SK-N-SH (cell line): Measurements from ENCODE around the gene DNMT3B. TPM values are rescaled to one million over a fixed set of nuclear protein-coding genes. Genes with fewer than 3 reads are reported as not detected.

Experiments used
- CTCF ChIA-PET: fragments of 300-600, 350-600 bp; formaldehyde crosslinking; extraction: SDS; loops from one replicate; lab custom pipeline; 2021; lab: Yijun Ruan, JAX
- POLR2A ChIA-PET: fragments of 350-600 bp; sonication (Branson Sonifier 250); formaldehyde crosslinking; extraction: SDS; loops from one replicate; lab custom pipeline; 2020; ENCODE audit warnings: antibody characterized with exemption, inconsistent platforms; lab: Yijun Ruan, JAX
- DNase-seq: peaks from one replicate; pipeline ENCODE4 v3.0.0; 2012
- H2AFZ ChIP-seq: fragments of 200-600 bp; sonication (generic); 2 replicates; pipeline ENCODE4 v1.8.1; 2016; ENCODE audit warnings: antibody characterized with exemption, mild to moderate bottlenecking, low read depth
- H3F3A ChIP-seq: fragments of 200-600 bp; sonication (generic); replicated peaks from 2 replicates; pipeline ENCODE3; 2016; ENCODE audit warnings: antibody characterized with exemption, mild to moderate bottlenecking; ENCODE audit not compliant: insufficient read depth
- H3K27ac ChIP-seq, 2 experiments: fragments of 200-500 bp in 1 of 2; fragments of 200-600 bp in 1 of 2; sonication (Bioruptor generic) in 1 of 2; sonication (generic), shearing (Covaris generic) in 1 of 2; 2 replicates each; pipeline versions ENCODE4 v1.5.1 to v1.6.1; 2014 to 2016; ENCODE audit warnings: low read depth in 2 of 2, inconsistent platforms in 1 of 2, low read length in 1 of 2, mild to moderate bottlenecking in 1 of 2, mixed read lengths in 1 of 2
- H3K27me3 ChIP-seq: fragments of 200-600 bp; sonication (generic), shearing (Covaris generic); 2 replicates; pipeline ENCODE4 v1.6.1; 2016; ENCODE audit warnings: mixed run types; ENCODE audit not compliant: insufficient read depth
- H3K36me3 ChIP-seq, 2 experiments: fragments of 200-500 bp in 1 of 2; fragments of 200-600 bp in 1 of 2; sonication (Bioruptor generic) in 1 of 2; sonication (generic) in 1 of 2; replicated peaks in 1 of 2; 2 replicates each; pipeline versions ENCODE3 to v1.5.1; 2014 to 2016; ENCODE audit warnings: low read length in 1 of 2, mild to moderate bottlenecking in 1 of 2; ENCODE audit not compliant: insufficient read depth in 2 of 2, control insufficient read depth in 1 of 2
- H3K4me1 ChIP-seq, 2 experiments: fragments of 200-500 bp in 1 of 2; fragments of 200-600 bp in 1 of 2; sonication (Bioruptor generic) in 1 of 2; sonication (generic), shearing (Covaris generic) in 1 of 2; 2 replicates each; pipeline versions ENCODE4 v1.5.1 to v1.6.1; 2014 to 2016; ENCODE audit warnings: low read depth in 1 of 2, low read length in 1 of 2, mixed run types in 1 of 2; ENCODE audit not compliant: insufficient read depth in 2 of 2, control insufficient read depth in 1 of 2
- H3K4me2 ChIP-seq: fragments of 200-600 bp; sonication (generic), shearing (Covaris generic); 2 replicates; pipeline ENCODE4 v1.6.1; 2017; ENCODE audit warnings: mixed run types
- H3K4me3 ChIP-seq, 2 experiments: fragments of 200-500 bp in 1 of 2; fragments of 200-600 bp in 1 of 2; sonication (Bioruptor generic) in 1 of 2; sonication (generic), shearing (Covaris generic) in 1 of 2; 2 replicates each; pipeline versions ENCODE4 v1.5.1 to v1.8.1; 2014 to 2016; ENCODE audit warnings: low read depth in 2 of 2, inconsistent platforms in 1 of 2, low read length in 1 of 2, mild to moderate bottlenecking in 1 of 2, mixed read lengths in 1 of 2, moderate library complexity in 1 of 2
- H3K79me2 ChIP-seq: fragments of 200-600 bp; sonication (generic); 2 replicates; pipeline ENCODE4 v1.8.1; 2017; ENCODE audit warnings: mild to moderate bottlenecking; ENCODE audit not compliant: insufficient read depth
- H3K9ac ChIP-seq: fragments of 200-600 bp; sonication (generic); 2 replicates; pipeline ENCODE4 v1.6.1; 2017; ENCODE audit warnings: mixed run types
- H3K9me2 ChIP-seq: fragments of 200-600 bp; sonication (generic); 2 replicates; pipeline ENCODE4 v1.6.1; 2017; ENCODE audit warnings: mixed run types
- H3K9me3 ChIP-seq: fragments of 200-600 bp; sonication (generic); 2 replicates; pipeline ENCODE4 v1.6.1; 2017; ENCODE audit warnings: mixed run types, mild to moderate bottlenecking, moderate library complexity
- H4K20me1 ChIP-seq: fragments of 200-600 bp; sonication (generic); 2 replicates; pipeline ENCODE4 v1.6.1; 2017; ENCODE audit warnings: mild to moderate bottlenecking, mixed run types; ENCODE audit not compliant: insufficient read depth
- EP300 ChIP-seq, 2 experiments: IDR thresholded peaks; 2 replicates each; pipeline versions ENCODE4 v1.4.0 to v1.6.1; 2012; ENCODE audit warnings: borderline replicate concordance in 1 of 2, low read depth in 1 of 2, low read length in 1 of 2
- FOSL2 ChIP-seq: IDR thresholded peaks from 2 replicates; pipeline ENCODE4 v1.4.0; 2012; ENCODE audit warnings: low read depth, mild to moderate bottlenecking, moderate library complexity, borderline replicate concordance
- FOXM1 ChIP-seq: IDR thresholded peaks from 2 replicates; pipeline ENCODE4 v1.4.0; 2012; ENCODE audit warnings: low read depth, mild to moderate bottlenecking
- RFX5 ChIP-seq: IDR thresholded peaks from 2 replicates; pipeline ENCODE4 v1.6.1; 2012; ENCODE audit warnings: mild to moderate bottlenecking, improper control_type of control experiment, low read length
- RXRA ChIP-seq: IDR thresholded peaks from 2 replicates; pipeline ENCODE4 v1.4.0; 2012; ENCODE audit warnings: low read depth, mild to moderate bottlenecking, borderline replicate concordance
- TAF1 ChIP-seq: IDR thresholded peaks from 2 replicates; pipeline ENCODE4 v1.6.1; 2012; ENCODE audit warnings: low read depth, mild to moderate bottlenecking, low read length, moderate library complexity, borderline replicate concordance
- TCF12 ChIP-seq: IDR thresholded peaks from 2 replicates; pipeline ENCODE4 v1.4.0; 2012
- YY1 ChIP-seq: IDR thresholded peaks from 2 replicates; pipeline ENCODE4 v1.4.0; 2012; ENCODE audit warnings: low read depth, mild to moderate bottlenecking
- WGBS: methylation state at CpG from one replicate; pipeline ENCODE4 v1.1.6; 2017; ENCODE audit warnings: low lambda C conversion rate; 5-methylcytosine and 5-hydroxymethylcytosine counted together
- polyA plus RNA-seq, 3 experiments: library from polyadenylated mRNA; depleted of rRNA; stranded (reverse); fragments of >200 nt; gene quantifications; 2 replicates each; pipeline ENCODE4 v1.2.3, GENCODE V29; 2012
- TF ChIP-seq, protein P1 (sequence below): IDR thresholded peaks from 2 replicates; pipeline ENCODE4 v1.6.1; 2012; ENCODE audit warnings: mild to moderate bottlenecking, low read depth, low read length, moderate library complexity
- TF ChIP-seq, protein P2 (sequence below): IDR thresholded peaks from 2 replicates; pipeline ENCODE4 v1.4.0; 2012; ENCODE audit warnings: low read depth, borderline replicate concordance
- TF ChIP-seq, protein P3 (sequence below): fragments of 150-350 bp; IDR thresholded peaks from 2 replicates; pipeline ENCODE4 v1.6.1; 2017; ENCODE audit warnings: antibody characterized with exemption, low read length, low read depth, borderline replicate concordance
- TF ChIP-seq, protein P4 (sequence below): fragments of 150-350 bp; IDR thresholded peaks from 2 replicates; pipeline ENCODE4 v1.6.1; 2016; ENCODE audit warnings: mild to moderate bottlenecking, low read depth, low read length

DNMT3B gene
- polyA plus RNA-seq, 1 of the 3 experiments (the other 2 are of a cell fraction) = 2.2 TPM

DNA sequence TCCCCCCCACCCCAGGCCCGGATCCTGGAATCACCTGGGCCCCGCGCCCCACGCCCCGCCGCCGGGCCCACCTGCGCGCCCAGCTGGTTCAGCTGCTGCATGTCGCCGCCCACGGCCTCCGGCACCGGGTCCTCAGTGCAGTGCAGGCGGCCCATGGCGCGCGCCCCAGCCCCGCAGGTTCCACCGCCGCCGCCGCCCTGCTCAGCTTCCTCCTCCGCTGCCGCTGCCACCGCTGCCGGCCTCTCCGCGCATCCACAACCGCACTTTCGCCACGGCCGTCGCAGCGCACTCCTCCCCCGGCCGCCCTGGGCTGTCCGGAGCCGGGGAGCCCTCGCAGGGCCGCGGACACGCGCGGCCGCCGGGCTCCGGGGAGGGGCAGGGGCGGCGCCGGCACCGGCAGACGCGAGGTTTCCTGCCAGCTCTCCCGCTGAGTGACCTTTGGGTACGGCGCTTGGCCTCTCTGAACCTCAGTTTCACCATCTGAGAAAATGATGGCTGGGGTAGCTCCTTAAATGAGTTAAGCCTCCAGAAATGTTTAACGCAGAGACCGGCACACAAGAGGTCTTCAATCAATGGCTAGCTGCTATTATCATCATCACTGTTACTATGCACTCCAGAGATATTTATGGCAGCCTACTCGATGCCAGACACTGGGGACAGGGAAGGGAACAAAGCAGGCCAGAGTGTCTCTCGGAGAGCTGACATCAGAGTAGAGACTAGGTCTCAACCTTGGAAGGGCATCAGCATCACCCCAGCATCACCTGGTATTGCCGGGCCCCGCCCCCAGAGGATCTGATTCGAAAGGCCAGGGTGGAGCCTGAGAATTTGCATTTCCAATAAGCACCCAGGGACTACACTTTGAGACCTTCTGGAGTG, 18.7 kb upstream of the DNMT3B start, which contains the start of gene COMMD7 (continued):
- TF ChIP-seq, protein P1, sequence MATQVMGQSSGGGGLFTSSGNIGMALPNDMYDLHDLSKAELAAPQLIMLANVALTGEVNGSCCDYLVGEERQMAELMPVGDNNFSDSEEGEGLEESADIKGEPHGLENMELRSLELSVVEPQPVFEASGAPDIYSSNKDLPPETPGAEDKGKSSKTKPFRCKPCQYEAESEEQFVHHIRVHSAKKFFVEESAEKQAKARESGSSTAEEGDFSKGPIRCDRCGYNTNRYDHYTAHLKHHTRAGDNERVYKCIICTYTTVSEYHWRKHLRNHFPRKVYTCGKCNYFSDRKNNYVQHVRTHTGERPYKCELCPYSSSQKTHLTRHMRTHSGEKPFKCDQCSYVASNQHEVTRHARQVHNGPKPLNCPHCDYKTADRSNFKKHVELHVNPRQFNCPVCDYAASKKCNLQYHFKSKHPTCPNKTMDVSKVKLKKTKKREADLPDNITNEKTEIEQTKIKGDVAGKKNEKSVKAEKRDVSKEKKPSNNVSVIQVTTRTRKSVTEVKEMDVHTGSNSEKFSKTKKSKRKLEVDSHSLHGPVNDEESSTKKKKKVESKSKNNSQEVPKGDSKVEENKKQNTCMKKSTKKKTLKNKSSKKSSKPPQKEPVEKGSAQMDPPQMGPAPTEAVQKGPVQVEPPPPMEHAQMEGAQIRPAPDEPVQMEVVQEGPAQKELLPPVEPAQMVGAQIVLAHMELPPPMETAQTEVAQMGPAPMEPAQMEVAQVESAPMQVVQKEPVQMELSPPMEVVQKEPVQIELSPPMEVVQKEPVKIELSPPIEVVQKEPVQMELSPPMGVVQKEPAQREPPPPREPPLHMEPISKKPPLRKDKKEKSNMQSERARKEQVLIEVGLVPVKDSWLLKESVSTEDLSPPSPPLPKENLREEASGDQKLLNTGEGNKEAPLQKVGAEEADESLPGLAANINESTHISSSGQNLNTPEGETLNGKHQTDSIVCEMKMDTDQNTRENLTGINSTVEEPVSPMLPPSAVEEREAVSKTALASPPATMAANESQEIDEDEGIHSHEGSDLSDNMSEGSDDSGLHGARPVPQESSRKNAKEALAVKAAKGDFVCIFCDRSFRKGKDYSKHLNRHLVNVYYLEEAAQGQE = no peak
- TF ChIP-seq TAF1 (peak; percentile 41; the same call in 1 of the 2 replicates), TCF12 (no peak)
- TF ChIP-seq, all 33 proteins: peak for 3

DNA sequence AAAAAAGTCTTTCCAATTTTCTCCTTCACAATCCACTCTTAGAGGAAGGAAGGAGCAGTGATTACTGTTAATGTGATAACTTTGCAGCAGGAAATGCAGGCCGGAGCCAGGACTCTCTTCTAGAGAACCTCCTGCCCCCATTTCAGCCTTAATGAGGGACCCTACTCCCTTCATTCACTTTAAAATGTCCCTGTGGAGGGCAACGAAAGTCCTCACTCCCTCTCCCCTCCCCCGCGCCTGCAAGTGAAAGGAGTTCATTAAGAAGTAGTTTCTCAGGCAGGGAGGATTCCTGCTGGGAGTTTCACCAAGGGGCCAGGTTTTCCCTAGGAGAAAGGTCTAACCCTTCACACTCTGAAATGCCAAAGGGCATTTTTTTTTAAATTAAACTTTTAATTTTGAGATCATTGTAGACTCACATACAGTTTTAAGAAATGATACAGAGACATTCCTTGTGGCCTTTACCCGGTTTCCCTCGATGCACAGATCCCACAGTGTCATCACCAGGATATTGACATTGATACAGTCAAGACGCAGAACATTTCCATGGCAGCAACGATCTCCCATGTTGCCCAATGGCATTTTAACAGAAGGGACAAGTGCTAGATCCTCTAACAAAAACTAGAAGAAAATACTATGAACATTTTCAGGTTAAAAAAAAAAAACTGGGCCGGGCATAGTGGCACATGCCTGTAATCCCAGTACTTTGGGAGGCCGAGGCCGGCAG, 12.1 kb upstream of the DNMT3B start:
- CTCF ChIA-PET = no interaction called here

DNA sequence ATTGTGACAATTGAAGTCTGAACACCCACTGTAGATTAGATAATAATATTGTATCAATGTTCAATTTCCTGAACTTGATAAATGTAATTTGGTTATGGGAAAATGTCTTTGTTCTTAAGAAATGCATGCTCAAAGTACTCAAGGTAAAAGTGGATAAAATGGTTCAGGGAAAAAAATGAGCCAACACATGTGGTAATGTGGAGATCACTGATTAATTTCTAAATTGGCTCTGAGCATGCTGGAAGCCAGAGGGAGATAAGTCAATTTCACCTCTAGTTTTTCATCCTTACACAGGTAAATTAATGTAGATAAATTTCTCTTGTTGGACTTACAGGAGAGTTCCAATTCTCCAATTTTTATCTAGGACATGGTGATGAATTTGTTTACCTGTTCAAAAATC, 10.9 kb upstream of the DNMT3B start:
- H3K27ac ChIP-seq = no peak overlapping the region
- no peak overlapping the region for H3K4me2 ChIP-seq
- H3K4me1 ChIP-seq = peaks cover 0 to 26% of the 10 kb centered on the region in 2 experiments; a peak in 2 of 4 replicates
- no peak for DNase-seq
- H3K9me2 ChIP-seq = no peaks in the 10 kb centered on the region
- no peaks in the 10 kb centered on the region for H3K36me3 ChIP-seq
- H3F3A ChIP-seq = peaks cover 34% of the 10 kb centered on the region
- H4K20me1 ChIP-seq = no peaks in the 10 kb centered on the region
- ChIA-PET CTCF (no interaction called here), POLR2A (no interaction called here)
- no peaks in the 10 kb centered on the region for H3K9me3 ChIP-seq
- H3K27me3 ChIP-seq = no peaks in the 10 kb centered on the region
- no peak overlapping the region for H3K9ac ChIP-seq
- H3K79me2 ChIP-seq = no peaks in the 10 kb centered on the region
- no peak overlapping the region for H2AFZ ChIP-seq
- no peak overlapping the region for H3K4me3 ChIP-seq
- no peak for TF ChIP-seq RFX5
- TF ChIP-seq YY1 = no peak
- no peak for TF ChIP-seq EP300 (IDR thresholded peaks at IDR 0.05; ENCODE audit: borderline replicate concordance in 1 of 2, low read depth in 1 of 2, low read length in 1 of 2)
- TF ChIP-seq, protein P2, sequence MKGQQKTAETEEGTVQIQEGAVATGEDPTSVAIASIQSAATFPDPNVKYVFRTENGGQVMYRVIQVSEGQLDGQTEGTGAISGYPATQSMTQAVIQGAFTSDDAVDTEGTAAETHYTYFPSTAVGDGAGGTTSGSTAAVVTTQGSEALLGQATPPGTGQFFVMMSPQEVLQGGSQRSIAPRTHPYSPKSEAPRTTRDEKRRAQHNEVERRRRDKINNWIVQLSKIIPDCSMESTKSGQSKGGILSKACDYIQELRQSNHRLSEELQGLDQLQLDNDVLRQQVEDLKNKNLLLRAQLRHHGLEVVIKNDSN = no peak
- TF ChIP-seq FOSL2 = no peak
- TF ChIP-seq, protein P3, sequence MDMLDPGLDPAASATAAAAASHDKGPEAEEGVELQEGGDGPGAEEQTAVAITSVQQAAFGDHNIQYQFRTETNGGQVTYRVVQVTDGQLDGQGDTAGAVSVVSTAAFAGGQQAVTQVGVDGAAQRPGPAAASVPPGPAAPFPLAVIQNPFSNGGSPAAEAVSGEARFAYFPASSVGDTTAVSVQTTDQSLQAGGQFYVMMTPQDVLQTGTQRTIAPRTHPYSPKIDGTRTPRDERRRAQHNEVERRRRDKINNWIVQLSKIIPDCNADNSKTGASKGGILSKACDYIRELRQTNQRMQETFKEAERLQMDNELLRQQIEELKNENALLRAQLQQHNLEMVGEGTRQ = no peak
- no peak for TF ChIP-seq RXRA
- TF ChIP-seq FOXM1 = no peak

More for the DNA sequence above, 12.1 kb upstream of the DNMT3B start:
- Histone ChIP-seq H3K4me2 (no peak overlapping the region), H3K4me3 (no peak overlapping the region), H3K9me3 (no peaks in the 10 kb centered on the region), H3K79me2 (no peaks in the 10 kb centered on the region), H3K27ac (no peak overlapping the region), H3K4me1 (peaks cover 0 to 34% of the 10 kb centered on the region in 2 experiments; a peak in 2 of 4 replicates), H4K20me1 (no peaks in the 10 kb centered on the region), H3K9ac (no peak overlapping the region), H3K36me3 (no peaks in the 10 kb centered on the region), H3K27me3 (no peaks in the 10 kb centered on the region), H2AFZ (no peak overlapping the region), H3F3A (peaks cover 41% of the 10 kb centered on the region), H3K9me2 (no peaks in the 10 kb centered on the region)
- POLR2A ChIA-PET = no interaction called here
- 94% methylated on average over 11 of the region's 11 CpGs for WGBS
- no peak for DNase-seq
- TF ChIP-seq RXRA = no peak
- TF ChIP-seq, protein P4, sequence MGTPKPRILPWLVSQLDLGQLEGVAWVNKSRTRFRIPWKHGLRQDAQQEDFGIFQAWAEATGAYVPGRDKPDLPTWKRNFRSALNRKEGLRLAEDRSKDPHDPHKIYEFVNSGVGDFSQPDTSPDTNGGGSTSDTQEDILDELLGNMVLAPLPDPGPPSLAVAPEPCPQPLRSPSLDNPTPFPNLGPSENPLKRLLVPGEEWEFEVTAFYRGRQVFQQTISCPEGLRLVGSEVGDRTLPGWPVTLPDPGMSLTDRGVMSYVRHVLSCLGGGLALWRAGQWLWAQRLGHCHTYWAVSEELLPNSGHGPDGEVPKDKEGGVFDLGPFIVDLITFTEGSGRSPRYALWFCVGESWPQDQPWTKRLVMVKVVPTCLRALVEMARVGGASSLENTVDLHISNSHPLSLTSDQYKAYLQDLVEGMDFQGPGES = no peak
